KBM-7 (cell line): ENCODE measurements around the gene SLC9B1.

ENCODE experiments used
- DNase-seq: peaks from one replicate; pipeline ENCODE4 v3.0.0-alpha.2; 2015
- in situ Hi-C: fragments of 300-500 bp; cut with MboI; formaldehyde crosslinking; loops from 2 replicates; pipeline ENCODE4 v1.14.3; 2020; ENCODE audit warnings: low sequenced_read_pairs, low pct_unique_long_range_greater_than_20kb, mixed read lengths

The SLC9B1 gene, protein sequence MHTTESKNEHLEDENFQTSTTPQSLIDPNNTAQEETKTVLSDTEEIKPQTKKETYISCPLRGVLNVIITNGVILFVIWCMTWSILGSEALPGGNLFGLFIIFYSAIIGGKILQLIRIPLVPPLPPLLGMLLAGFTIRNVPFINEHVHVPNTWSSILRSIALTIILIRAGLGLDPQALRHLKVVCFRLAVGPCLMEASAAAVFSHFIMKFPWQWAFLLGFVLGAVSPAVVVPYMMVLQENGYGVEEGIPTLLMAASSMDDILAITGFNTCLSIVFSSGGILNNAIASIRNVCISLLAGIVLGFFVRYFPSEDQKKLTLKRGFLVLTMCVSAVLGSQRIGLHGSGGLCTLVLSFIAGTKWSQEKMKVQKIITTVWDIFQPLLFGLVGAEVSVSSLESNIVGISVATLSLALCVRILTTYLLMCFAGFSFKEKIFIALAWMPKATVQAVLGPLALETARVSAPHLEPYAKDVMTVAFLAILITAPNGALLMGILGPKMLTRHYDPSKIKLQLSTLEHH

DNA sequence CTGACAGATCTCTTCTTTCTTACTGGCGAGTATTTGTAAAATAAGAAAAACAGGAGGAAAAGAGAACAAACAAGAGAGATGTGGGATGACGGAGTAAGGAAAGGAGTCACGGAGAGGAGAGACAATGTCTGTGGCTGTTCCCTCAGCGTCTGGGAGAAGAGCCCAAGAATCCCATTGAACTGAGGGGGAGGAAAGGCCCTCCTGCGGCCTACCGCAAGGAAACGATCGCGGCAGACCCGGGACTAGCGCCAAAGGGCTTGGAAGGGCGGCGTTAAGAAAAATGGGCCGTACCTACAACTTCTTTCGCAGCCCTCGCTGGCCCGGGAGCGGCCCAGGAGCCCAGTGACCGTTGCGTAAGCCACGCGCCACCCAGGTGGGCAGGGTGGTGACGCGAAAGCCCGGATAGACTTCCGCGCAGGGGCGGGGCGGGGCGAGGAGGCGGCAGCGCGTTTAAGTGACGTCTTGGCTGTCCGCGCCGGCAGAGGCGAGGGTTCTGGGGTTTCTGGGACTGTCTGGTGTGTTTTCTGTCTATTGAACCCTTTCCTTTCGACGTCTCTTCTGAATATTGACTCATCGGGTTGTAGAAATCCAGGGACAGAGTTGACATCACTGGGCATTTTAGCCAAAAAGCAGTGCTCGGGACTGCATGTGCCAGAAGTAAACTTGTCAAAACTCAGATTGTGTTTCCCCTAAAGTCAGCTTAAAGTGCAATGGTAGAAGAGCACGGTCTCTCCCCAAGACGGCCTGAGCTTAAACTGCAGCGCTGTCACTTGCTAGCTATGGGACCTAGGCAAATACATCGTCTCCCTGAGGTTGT is at the start of gene SLC9B1:
Gene SLC9B1, minus strand, starts transcription at position 398 of the 817 bp plus-strand sequence. CDS start 27,994 bp downstream, outside the sequence.
- in situ Hi-C loops: loop anchor here (25.0 kb wide), 1 partner anchor 582 kb away; no protein-coding TSS in a partner anchor
- peak; percentile 95 for DNase-seq

DNA sequence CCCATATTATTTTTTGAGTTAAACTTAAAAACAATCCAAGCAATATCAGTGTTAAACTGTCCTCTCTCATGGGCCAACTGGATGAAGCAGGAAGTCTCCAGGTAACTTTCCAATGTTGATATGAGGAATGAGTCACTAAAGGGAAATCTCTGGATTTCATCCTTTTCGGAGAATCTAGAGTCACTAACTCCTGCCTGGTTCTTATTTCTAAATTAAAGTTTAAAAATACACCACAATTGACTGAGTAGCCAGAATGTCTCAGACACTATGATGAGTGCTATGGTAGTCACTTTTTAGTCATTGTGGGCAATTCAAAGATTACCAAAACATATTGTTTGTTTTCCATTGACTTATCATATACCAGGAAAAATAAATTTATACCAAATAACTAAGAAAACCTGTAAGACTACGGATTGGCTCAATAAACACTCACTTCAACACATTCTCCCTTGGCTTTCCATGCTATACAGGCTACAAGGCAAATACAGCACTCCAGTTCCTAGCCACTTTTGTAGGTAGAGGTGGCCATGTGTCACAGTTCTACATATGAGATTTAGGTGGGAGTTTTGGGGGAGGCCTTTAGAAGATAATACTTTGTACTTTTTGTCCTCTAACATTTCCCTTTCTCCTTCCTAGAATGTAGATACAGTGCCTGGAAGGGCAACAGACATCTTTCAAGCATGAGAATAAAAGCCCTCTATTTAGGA is 48.5 kb upstream of the SLC9B1 start:
- no peak for DNase-seq

DNA sequence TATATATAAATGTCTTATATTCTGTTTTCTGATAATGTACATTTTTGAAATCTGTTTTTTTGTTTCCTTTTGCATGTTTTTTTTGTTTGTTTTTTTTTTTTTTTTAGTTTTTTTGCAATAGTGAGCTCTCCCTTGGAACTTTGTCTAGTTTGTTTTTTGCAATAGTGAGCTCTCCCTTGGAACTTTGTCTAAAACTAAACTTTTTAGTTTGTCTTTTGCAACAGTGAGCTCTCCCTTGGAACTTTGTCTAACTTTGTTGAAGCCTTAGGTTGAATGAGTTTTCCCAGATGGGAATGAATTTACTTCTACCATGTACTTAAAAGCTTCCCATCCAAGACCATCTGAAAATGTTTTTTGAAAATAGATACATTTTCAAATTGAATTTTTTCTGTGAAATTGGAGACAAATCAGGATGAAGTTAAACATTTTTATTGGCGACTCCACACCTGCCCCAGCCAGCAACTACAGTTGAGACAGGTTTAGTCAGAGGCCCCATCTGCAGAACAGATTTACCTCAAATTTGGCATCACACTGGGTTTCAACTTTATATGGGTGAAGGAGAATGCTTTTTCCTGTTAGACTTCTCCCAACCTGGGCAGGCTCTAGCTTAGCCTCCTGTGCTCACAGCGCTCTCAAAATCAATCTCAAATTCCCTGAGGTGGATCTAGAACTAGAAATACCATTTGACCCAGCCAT is 41.1 kb upstream of the SLC9B1 start:
- no peak for DNase-seq
- in situ Hi-C loops: no loop called here

More for the DNA sequence above, 48.5 kb upstream of the SLC9B1 start:
- in situ Hi-C loops: no loop called here

DNA sequence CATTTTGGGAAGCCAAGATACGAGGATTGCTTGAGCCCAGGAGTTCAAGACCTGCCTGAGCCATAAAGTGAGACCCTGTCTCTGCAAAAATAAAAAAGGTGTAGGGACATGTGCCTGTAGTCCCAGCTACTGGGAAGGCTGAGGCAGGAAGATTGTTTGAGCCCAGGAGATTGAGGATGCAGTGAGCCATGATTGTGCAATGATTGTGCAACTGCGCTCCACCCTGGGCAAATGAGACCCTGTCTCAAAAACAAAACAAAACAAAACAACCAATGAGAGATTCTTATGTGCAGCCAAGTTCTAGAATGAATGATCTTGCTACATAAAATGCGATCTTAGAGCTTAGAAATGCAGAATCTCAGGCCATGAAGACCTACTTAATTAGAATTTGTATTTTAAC is 34.5 kb upstream of the SLC9B1 start:
- no peak for DNase-seq
- in situ Hi-C loops: no loop called here

DNA sequence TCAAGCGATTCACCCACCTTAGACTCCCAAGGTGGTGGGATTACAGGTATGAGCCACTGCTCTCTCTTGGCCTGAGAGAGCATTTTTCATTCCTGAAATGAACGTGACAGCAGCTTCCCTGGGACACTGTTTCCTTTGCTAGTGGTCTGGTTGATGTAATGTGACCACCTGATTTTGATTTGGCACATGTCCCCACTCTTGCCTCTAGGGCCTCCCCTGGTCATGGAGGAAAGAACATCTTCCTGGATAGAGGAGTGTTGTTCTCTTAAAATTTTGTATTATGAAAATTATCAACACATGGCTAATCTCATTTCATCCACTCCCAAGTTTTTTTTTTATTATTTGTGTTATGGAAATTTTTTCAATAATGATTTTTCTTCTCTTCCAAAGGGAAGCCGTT is 33.3 kb upstream of the SLC9B1 start:
- in situ Hi-C loops: no loop called here
- DNase-seq: no peak

DNA sequence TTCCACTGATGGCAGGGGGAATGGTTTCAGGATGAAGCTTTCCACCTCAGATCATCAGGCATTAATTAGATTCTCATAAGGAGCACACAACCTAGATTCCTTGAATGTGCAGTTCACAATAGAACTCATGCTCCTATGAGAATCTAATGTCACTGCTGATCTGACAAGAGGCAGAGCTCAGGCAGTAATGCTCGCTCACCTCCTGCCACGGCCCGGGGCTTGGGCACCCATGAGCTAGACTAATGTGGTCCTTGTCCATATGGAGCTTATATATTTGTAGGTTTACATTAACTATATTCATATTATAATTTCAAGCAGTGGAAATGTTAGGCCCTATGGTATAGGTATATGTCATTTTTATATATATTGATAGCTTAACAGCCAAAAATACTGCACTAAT is 32.6 kb upstream of the SLC9B1 start:
- in situ Hi-C loops: no loop called here
- DNase-seq: no peak

DNA sequence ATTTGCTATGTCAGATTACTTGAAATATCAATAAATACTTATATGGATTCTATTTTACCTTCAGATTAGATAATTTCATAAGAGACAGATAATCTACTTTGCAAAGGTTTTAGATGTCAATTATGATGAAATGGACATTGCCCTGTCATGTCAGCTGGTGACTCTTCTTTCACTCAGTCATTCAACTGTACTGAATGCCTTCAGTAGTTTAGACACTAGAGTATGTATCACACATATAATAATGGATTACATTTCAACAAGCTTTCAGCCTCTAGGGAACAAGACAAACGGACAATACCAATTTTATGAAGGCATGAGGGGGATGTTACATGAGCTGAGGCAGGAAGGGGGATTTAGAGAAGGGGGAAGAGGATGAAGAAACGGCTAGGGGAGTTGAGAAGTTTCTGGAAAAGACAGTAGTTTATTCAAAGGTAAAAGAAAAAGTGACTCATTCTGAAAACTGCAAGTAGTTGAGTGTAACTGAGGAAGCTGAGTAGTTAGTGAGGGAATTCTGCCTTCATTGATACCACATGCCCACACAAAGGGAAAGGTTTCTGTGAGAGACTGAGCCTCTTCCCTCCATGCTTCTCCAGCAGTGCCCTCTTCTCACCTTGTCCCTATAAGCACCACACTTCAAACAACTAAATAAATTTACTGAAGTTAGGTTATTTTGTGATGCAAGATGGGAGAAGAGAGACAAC is 31.4 kb upstream of the SLC9B1 start:
- DNase-seq: no peak

DNA sequence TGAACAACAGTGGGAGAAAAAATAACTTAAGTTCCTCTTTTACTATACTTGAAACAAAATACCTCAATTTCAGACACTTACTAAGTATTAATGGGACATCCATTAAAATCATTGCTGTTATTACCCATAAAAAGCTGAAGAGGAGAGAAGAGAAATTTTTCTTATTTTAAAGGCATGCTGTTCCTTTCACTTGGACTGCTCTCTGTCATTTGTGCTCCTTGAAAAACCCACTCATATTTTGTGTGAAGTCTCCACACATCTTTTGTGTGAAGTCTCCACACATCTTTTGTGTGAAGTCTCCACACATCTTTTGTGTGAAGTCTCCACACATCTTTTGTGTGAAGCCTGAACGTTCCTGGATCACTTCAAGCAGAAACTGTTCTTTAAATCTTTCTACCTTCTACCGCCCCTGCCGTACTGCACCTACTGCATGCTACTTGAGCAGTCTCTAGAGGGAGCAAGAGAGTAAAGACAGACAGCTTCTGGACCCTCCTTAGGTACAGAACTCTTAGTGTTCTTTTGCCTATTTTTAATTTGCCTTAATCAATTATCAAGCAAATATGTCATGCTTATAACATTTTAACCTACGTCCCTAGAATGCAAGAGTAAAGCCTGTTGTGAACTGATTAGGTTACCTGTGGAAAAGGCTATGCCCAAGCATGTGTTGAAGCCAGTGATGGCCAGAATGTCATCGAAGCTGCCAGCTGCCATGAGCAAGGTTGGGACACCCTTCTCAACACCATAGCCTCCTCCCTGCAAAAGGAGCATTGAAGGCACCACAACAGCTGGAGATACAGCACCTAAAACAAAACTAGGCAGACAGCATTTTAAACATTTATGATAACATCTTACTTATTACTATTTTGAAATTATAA is 27.1 kb upstream of the SLC9B1 start:
- in situ Hi-C loops: no loop called here
- DNase-seq: peak; percentile 59

More for the DNA sequence above, 31.4 kb upstream of the SLC9B1 start:
- in situ Hi-C loops: no loop called here

DNA sequence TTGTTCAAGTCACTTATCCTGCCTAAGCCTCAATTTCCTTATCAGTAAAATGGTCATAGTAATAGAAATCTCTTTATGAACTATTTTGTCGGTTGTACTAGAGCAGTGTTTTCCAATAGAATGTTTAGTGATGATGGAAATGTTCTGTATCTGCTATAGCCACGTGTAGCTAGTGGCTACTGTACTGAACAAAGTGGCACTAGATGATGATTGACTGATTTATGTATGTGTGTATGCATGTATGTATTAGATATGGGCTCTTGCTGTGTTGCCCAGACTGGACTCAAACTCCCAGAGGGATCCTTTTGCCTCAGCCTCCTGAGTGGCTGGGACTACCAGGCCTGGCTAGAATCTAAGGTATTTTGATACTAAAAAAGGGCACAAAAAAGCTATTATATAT is 24.7 kb upstream of the SLC9B1 start:
- in situ Hi-C loops: no loop called here
- DNase-seq: no peak

DNA sequence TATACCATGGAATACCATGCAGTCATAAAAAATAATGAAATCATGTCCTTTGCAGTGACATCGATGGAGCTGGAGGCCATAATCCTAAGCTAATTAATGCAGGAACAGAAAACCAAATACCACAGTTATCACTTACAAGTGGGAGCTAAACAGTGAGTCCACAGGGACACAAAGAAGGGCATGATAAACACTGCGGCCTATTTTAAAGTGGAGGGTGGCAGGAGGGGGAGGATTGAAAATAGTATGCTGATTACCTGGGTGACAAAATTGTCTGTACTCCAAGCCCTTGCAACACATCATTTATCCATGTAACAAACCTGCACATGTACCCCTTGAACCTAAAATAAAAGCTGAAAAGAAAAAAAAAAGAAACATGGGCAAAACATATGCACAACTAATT is 16.7 kb upstream of the SLC9B1 start:
- DNase-seq: no peak
- in situ Hi-C loops: no loop called here

DNA sequence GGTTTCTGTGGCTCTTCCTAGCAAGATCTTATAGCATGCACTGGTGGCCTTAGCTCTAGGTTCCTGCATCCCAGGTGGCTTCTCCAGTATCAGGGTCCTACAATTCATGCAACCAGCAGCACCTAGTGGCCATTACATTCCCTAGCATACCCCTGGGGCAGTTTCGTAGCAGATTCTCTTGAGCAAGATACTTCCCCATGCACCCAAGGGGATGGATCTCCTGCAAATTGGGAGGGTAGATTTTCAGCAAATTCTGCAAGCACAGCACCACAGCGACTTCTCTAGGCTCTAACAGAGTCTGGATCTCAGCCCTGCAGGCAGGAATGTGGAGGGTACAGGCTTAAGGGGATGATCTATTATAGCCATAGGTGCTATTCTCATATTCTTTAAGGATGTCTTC is 13.1 kb upstream of the SLC9B1 start:
- in situ Hi-C loops: no loop called here
- DNase-seq: peak; percentile 60

DNA sequence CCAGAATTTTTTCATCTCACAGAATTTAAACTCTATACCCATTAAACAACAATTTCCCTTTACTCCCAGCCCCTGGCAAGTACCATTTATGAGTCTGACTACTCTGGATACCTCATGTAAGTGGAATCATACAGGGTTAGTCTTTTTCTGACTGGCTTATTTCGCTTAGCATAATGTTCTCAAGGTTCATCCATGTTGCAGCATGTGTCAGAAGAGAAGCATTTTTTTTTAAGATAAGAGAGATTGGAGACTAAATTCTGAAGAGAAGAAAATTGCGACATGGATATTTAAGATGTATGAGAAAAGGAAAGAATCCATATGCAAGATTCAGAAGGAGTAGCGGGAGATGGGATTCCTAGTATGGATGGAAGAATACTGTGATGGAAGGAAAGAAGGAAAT is 11.3 kb upstream of the SLC9B1 start:
- in situ Hi-C loops: no loop called here
- no peak for DNase-seq

DNA sequence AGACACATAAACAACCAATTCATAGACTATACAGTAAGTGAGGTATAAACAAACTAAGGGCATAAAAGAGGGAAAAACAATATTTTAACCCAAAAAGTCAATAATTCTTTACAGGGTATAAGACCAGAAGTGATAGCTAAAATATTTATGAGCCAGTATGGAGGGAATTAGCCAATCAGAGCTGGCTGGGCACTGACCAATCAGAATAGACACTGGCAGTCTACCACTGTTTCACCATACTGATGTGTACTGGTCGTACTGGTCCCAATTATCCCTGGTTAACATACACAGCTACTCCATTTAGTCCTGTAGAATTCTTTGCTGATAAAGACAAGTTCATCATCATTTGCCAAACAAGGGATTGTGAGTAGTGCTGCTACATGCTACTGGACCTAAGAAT is 9.8 kb upstream of the SLC9B1 start:
- no peak for DNase-seq
- in situ Hi-C loops: no loop called here

DNA sequence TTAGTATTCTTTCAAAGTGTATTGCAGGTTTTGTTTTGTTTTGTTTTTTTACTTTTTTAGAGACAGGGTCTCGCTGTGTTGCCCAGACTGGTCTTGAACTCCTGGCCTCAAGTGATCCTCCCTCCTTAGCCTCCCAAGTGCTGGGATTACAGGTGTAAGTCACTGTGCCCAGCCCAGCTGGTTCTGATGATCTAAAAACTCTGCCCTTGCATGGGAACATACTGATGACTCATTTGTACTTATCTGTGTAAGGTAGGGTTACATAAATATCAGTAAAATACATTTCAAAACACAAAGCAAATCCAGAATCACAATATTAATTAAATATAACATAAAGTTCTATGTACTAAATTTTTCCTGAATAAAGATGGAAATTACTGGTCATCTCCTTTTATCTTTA is 7.4 kb upstream of the SLC9B1 start:
- DNase-seq: no peak
- in situ Hi-C loops: no loop called here

DNA sequence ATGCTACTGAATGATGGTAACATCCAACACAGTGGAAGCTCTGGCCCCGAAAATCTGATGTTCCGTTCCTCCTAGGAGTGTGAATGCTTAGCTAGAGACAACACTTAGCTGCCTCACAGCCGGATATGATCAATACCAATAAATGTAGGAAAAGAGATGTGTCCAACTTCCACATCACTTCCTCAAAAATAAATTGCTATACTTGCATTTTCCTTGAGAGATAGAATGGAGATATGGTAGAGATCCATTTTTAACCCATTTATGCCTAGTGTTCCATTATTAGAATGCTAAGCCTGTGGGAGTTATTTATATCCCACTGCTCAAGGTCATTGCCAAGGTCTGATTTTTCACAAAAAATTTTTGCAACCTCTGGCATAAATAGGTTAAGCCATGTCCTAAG is 5.5 kb upstream of the SLC9B1 start:
- no peak for DNase-seq
- in situ Hi-C loops: loop anchor here (25.0 kb wide), 1 partner anchor 588 kb away; no protein-coding TSS in a partner anchor

DNA sequence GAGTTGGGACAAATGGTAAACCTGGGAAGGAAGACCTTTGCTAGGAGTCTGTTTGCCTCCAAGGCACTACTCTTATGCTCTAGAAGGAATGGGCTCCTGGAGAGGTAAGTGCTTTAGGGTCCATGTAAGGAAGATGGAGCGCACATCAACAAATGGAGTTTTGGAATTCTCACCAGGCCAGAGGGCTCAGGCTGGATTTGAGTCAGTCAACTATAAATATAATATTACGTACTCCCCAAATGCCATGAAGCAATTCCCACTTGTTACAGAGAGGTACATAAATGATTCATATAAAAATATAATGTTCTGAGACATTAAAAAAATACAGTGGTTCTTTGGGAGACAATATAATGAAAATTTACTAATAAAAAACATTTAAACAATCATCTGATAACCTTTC is 1.6 kb upstream of the SLC9B1 start:
- in situ Hi-C loops: loop anchor here (25.0 kb wide), 1 partner anchor 584 kb away; no protein-coding TSS in a partner anchor
- no peak for DNase-seq
